ENCODE measurements around the gene PROS1.
"Not testable (repeated sequence)": the region's sequence is repeated elsewhere in the genome, so short reads cannot be mapped to it uniquely, and the experiment has no call there.

The PROS1 gene

DNA sequence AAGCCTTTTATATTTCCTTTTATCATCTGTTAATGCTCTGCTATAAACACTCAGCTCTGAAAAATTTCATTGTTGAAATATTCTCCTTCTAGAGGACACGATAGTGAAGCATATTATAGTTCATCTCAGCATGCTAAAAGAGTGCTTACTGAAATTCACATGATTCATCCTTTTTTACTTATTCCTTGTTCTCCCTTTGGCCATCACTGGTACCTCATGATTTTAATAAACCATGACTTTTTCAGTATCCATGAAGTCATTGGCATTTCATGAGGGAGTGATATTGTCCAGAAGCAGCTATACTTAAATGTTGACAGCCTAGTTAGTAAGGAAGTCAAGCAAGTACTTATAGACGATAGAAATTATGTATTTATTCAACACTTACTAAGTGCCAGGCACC is 112.7 kb downstream of the PROS1 start:
- no peak for DNase-seq

DNA sequence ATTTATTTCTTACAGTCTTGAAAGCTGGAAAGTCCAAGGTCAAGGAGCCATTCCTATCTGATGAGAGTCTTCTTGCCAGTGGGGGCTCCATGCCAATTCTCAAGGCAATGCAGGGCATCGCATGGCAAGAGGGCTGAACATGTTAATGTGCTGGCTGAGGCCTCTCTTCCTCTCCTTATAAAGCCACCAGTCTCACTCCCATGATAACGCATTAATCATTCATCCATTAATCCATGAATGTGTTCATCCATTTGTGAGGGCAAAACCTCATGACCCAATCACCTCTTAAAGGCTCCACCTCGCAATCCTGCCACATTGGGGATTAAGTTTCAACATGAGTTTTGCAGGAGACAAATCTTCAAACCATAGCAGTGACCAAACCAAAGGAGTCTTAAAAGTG is 118.3 kb downstream of the PROS1 start:
- no peak for DNase-seq

DNA sequence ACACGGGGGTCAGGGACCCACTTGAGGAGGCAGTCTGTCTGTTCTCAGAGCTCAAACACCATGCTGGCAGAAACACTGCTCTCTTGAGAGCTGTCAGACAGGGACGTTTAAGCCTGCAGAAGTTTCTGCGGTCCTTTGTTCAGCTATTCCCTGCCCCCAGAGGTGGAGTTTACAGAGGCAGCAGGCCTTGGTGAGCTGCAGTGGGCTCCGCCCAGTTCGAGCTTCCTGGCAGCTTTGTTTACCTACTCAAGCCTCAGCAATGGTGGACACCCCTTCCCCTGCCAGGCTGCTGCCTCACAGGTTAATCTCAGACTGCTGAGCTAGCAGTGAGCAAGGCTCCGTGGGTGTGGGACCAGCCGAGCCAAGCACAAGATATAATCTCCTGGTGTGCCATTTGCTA is 121.5 kb downstream of the PROS1 start:
- DNase-seq: not testable (repeated sequence)

DNA sequence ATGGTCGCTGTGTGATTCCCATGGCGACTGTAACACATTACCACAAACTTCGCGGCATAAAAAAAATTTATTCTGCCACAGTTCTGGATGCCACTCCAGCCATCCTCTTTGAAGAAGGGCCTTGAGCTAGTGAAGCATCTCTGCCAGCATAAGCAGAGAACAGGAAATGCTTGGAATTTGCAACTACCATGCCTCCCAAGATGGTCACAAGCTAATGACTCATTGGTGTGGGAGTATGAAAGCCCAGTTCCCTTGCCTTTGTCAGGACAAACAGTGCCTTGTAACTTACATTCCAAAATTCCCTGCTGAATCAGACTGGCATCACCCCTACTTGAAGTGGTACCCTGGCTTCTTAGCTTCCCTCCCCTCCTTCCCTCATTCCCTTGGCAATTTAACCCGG is 129.7 kb downstream of the PROS1 start:
- DNase-seq: no peak

DNA sequence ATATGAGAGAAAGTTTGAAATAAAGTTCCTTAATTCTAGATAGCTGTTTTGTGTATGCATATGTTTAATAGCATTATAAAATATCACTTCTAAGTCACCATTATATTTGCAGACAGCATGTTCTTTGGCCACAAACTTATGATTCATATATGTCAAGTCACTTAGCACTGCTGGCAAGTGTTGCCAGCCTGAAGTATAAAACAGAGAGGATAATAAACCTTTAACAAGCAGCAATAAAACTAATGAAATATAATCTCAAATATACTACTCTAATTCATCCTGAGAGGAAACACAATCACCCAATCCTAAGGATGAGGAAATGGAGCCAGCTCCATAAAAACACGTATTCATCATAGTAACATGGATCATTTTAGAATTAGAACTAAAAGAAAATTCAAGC is 134.5 kb downstream of the PROS1 start:
- not testable (repeated sequence) for DNase-seq

Data from CD4-positive, alpha-beta T cell treated with Interleukin-1 beta for 1 hour (primary cell).